Measurements from ENCODE around the gene SORCS2.

The SORCS2 gene

DNA sequence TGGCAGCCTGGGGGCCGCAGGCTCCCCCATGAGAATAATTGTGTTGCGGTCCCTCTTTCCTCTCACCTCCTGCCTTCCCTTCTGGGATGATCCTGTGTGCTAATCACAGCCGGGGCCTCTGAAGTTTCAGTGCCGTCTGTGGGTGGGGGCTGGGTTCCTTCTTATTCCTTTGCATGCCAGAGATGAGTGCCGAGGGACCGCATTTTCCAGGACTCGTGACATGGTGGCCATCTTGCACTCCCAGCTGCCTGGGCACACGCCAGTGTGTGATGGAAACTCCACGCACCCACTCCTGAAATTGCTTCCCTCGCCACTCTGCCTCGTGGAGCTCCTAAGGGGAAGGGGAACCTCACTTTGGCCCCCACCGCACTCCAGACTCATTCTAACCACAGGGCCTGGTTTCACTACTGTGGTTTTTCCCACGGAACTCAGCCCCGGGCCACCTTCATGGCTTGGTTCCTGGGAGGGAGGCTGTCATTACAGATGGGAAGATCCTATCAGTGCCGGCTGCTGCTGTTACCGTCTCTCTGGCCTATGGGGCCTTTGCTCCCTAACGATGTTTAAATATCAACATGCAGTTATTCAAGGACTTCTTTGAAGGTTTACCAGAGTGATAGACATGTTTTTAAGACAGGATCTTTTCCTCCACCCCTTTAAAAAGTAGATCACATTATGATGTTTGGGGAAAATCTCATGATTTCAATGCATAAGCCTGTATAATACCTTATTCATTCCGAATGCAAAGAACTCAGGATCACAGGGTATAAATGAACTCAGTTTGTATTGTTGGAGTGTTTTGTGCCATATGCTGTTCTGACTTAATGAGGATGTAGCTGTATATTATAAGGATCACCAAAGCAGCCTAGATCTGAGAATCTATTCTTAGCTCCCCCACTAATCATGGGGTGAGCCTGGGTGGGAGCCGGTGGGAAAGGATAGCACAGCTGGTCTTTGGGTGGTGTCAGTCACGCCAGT is 89.6 kb downstream of the SORCS2 start:
- TF ChIP-seq CEBPB (IDR thresholded peaks at IDR 0.05) (no peak), RAD21 (IDR thresholded peaks at IDR 0.05; ENCODE audit: low read depth) (no peak), NFIC (IDR thresholded peaks at IDR 0.05) (no peak), EGR1 (IDR thresholded peaks at IDR 0.05) (no peak), EP300 (IDR thresholded peaks at IDR 0.05; ENCODE audit: borderline replicate concordance) (no peak), TEAD4 (IDR thresholded peaks at IDR 0.05) (no peak), ZBTB7A (IDR thresholded peaks at IDR 0.05; ENCODE audit: low read depth) (no peak), TCF12 (IDR thresholded peaks at IDR 0.05; ENCODE audit: low read depth) (no peak), FOXM1 (IDR thresholded peaks at IDR 0.05; ENCODE audit: borderline replicate concordance, low read depth) (no peak), CREB1 (IDR thresholded peaks at IDR 0.05; ENCODE audit: low read depth) (no peak), YY1 (IDR thresholded peaks at IDR 0.05; ENCODE audit: low read depth) (no peak), TAF1 (IDR thresholded peaks at IDR 0.05; ENCODE audit: low read depth) (no peak)
- TF ChIP-seq, protein P1, sequence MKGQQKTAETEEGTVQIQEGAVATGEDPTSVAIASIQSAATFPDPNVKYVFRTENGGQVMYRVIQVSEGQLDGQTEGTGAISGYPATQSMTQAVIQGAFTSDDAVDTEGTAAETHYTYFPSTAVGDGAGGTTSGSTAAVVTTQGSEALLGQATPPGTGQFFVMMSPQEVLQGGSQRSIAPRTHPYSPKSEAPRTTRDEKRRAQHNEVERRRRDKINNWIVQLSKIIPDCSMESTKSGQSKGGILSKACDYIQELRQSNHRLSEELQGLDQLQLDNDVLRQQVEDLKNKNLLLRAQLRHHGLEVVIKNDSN (IDR thresholded peaks at IDR 0.05): no peak
- TF ChIP-seq, protein P2, sequence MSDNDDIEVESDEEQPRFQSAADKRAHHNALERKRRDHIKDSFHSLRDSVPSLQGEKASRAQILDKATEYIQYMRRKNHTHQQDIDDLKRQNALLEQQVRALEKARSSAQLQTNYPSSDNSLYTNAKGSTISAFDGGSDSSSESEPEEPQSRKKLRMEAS (IDR thresholded peaks at IDR 0.05): no peak
- TF ChIP-seq, protein P3, sequence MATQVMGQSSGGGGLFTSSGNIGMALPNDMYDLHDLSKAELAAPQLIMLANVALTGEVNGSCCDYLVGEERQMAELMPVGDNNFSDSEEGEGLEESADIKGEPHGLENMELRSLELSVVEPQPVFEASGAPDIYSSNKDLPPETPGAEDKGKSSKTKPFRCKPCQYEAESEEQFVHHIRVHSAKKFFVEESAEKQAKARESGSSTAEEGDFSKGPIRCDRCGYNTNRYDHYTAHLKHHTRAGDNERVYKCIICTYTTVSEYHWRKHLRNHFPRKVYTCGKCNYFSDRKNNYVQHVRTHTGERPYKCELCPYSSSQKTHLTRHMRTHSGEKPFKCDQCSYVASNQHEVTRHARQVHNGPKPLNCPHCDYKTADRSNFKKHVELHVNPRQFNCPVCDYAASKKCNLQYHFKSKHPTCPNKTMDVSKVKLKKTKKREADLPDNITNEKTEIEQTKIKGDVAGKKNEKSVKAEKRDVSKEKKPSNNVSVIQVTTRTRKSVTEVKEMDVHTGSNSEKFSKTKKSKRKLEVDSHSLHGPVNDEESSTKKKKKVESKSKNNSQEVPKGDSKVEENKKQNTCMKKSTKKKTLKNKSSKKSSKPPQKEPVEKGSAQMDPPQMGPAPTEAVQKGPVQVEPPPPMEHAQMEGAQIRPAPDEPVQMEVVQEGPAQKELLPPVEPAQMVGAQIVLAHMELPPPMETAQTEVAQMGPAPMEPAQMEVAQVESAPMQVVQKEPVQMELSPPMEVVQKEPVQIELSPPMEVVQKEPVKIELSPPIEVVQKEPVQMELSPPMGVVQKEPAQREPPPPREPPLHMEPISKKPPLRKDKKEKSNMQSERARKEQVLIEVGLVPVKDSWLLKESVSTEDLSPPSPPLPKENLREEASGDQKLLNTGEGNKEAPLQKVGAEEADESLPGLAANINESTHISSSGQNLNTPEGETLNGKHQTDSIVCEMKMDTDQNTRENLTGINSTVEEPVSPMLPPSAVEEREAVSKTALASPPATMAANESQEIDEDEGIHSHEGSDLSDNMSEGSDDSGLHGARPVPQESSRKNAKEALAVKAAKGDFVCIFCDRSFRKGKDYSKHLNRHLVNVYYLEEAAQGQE (IDR thresholded peaks at IDR 0.05; ENCODE audit: low read depth): no peak

DNA sequence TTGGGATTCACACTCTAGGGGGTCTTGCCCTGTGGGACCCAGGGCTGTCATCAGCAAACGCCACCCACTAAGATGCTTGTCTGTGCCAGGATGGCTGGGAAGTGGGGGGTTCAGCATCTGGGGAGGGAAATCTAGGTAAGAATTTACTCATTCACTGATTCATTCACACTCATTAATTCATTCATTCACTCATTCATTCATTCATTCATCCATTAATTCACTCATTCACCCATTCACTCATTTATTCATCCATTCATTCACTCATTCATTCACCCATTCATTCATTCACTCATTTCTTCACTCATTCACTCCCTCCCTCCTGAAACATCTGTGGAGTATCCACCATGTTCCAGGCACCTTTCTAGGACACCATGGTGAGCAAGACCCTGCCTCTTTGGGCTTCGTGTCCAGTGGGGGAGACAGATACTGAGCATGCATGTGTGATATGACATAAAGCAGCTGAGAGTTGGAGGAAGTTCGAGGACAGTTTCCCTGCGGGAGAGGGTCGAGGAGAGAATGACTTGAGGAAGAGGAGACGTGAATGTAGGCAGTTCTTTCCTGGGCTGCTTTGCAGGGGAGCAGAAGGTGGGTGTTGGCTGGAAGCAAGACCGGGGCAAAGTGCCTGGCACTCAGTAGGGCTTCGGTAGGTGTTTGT is 90.6 kb downstream of the SORCS2 start:
- TF ChIP-seq, protein P2 (IDR thresholded peaks at IDR 0.05): no peak
- TF ChIP-seq, protein P3 (IDR thresholded peaks at IDR 0.05; ENCODE audit: low read depth): no peak
- TF ChIP-seq ZBTB7A (IDR thresholded peaks at IDR 0.05; ENCODE audit: low read depth): no peak
- no peak for TF ChIP-seq YY1 (IDR thresholded peaks at IDR 0.05; ENCODE audit: low read depth)
- TF ChIP-seq EP300 (IDR thresholded peaks at IDR 0.05; ENCODE audit: borderline replicate concordance): no peak
- TF ChIP-seq CREB1 (IDR thresholded peaks at IDR 0.05; ENCODE audit: low read depth): no peak
- TF ChIP-seq TEAD4 (IDR thresholded peaks at IDR 0.05): no peak
- no peak for TF ChIP-seq RAD21 (IDR thresholded peaks at IDR 0.05; ENCODE audit: low read depth)
- TF ChIP-seq, protein P1 (IDR thresholded peaks at IDR 0.05): no peak
- no peak for TF ChIP-seq TAF1 (IDR thresholded peaks at IDR 0.05; ENCODE audit: low read depth)
- TF ChIP-seq EGR1 (IDR thresholded peaks at IDR 0.05): no peak
- no peak for TF ChIP-seq NFIC (IDR thresholded peaks at IDR 0.05)
- no peak for TF ChIP-seq TCF12 (IDR thresholded peaks at IDR 0.05; ENCODE audit: low read depth)
- no peak for TF ChIP-seq FOXM1 (IDR thresholded peaks at IDR 0.05; ENCODE audit: borderline replicate concordance, low read depth)

DNA sequence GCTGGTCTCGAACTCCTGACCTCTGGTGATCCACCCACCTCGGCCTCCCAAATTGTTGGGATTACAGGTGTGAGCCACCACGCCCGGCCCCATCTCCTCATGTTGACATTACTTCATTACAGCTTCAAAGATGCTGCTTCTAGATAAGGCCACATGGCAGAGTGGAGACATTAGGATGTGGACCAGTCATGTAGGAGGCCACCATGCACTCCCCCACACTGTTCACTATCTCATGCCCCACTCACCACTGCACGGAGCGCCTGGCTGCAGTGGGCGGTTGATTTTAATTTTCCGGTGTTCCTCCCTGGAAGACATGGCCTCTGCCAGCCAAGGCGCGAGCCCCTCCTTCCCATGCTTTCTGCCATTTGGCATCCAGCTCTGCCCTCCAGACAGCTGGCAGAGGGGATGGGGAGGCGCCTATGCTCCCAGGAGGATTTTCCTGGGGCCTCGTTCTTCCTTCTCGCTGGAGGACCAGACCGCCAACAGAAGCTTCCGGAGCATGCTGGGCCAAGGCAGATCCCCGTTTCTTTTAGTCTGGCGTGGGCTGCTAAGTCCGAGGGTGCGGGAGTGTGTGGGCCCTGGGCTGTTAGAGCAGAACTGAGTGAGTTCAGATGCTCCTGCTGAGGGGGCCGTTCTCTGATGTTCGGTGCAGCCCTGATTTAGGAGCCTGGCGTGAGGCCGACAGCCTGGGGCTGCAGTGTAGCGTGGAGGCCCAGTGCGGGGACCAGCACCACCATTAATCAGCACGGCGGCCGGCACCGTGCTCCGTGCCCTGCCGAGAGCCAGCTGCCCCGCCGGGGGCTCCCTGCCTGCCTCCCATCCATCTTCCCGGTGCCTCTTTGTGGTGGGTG is 93.1 kb downstream of the SORCS2 start:
- TF ChIP-seq TAF1 (IDR thresholded peaks at IDR 0.05; ENCODE audit: low read depth) (no peak), CEBPB (IDR thresholded peaks at IDR 0.05) (no peak), TEAD4 (IDR thresholded peaks at IDR 0.05) (no peak), EP300 (IDR thresholded peaks at IDR 0.05; ENCODE audit: borderline replicate concordance) (no peak), TCF12 (IDR thresholded peaks at IDR 0.05; ENCODE audit: low read depth) (no peak), CREB1 (IDR thresholded peaks at IDR 0.05; ENCODE audit: low read depth) (no peak), FOXM1 (IDR thresholded peaks at IDR 0.05; ENCODE audit: borderline replicate concordance, low read depth) (no peak), ZBTB7A (IDR thresholded peaks at IDR 0.05; ENCODE audit: low read depth) (no peak)
- TF ChIP-seq, protein P2 (IDR thresholded peaks at IDR 0.05): no peak
- TF ChIP-seq, protein P3 (IDR thresholded peaks at IDR 0.05; ENCODE audit: low read depth): no peak

Measured in Ishikawa (cell line).